GM19438 (cell line): ENCODE data around the gene PDE3A.
"Not testable (repeated sequence)": the region's sequence is repeated elsewhere in the genome, so short reads cannot be mapped to it uniquely, and the experiment has no call there.

ENCODE experiments used
- ATAC-seq: cut with Tn5 transposase; IDR thresholded peaks from one replicate; pipeline ENCODE4 v1.9.1; 2021; ENCODE audit warnings: low read depth; ENCODE audit not compliant: unreplicated experiment

Gene PDE3A

DNA sequence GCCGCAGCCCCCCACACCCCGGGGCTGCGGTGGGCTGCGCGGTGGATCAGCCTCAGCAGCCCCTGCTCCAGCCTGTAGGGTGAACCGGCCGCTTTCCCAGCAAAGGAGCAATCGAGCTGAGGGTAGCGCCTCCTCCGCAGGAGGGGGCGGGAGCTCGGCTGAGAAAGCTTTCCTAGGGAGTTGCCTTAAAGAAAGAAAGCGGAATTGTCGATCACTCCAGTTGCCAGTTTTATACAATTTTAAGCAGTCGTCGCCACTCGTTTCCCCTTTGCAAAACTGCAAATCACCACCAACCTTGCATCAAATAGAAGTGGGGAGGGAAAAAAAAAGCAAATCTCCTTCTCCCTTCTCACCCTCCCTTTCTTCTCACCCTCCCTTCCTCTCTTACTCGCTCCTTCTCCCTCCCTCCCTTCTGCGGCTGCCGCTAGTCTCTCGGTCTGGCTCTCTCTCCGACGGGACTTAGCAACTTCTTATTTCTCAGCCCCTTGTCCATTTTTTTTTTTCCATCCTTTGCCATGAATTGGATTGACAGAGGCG lies at the start of gene PDE3A:
Gene PDE3A, plus strand, starts transcription at position 424 of the 537 bp plus-strand sequence. CDS start 748 bp downstream, outside the sequence.
- no peak for ATAC-seq

DNA sequence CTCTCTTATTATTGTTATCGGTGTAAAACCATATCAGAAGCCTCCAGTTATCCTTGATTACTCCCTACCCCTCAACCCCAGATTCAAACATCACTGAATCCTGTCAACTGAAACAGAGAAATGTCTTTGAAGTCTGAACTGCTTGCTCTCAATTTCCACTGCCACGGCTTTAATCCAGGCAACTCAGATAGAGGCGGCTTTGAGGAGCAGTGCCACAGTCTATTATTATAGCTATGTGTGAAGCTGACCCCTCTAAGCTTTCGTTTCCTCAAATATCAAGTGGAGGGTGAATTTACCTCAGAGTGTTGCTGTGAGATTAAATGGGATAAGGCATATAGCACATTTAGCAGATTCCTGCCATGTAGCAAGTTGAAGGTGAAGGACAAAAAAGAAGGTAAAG lies 49.0 kb upstream of the PDE3A start:
- no peak for ATAC-seq

DNA sequence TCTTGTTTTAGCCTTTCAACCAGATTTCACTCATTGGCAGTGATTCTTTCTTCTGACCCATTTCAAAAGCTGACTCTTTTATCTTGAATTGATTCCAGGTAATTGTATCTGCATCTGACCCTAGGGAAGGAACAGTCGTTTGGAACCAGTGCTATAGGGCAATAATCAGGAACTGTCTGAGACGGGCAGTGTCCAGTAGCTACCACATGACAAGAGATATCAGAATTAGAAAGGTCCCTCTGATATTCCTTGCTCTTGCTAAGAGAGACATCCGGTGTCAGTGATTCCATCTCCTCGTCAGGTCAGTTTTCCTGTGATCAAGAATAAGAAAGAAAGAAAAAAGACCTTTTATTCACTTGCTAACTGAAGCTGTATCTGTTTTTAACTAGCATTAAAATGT lies 47.8 kb upstream of the PDE3A start:
- ATAC-seq: no peak

DNA sequence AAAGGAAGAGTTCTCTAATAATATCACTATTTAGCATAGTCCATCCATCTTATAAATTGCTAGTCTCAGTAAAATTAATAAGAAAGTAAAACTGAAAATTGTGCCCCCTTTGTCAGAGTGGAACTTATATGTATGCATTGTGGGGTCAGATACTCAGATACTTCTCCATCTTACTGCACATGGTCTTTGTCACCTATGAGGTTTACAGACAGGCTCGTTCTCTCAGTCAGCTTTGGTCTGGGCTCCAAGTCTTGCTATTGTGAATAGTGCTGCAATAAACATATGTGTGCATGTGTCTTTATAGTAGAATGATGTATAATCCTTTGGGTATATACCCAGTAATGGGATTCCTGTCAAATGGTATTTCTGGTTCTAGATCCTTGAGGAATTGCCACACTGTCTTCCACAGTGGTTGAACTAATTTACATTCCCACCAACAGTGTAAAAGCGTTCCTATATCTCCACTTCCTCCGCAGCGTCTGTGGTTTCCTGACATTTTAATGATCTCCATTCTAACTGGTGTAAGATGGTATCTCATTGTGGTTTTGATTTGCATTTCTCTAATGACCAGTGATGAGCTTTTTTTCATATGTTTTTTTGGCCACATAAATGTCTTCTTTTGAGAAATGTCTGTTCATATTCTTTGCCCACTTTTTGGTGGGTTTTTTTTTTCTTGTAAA lies 37.4 kb upstream of the PDE3A start:
- ATAC-seq: not testable (repeated sequence)

DNA sequence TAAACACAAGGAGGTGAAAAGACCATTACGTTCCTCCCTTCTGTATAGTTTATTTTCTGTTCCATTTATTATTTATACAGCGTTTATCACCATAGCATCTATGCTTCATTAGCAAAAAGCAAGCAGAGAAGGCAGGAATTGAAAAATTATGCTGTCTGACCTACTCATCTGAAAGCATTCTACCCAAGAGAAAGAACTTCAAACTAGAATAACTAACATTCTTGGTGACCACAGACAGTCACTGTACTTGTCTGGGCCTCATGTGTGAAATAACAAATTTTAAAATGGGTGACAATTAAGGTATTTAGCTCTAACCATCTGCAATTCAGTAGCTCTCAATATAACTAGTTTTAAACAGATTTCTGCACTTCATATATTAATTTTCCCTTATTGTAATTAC lies 29.3 kb upstream of the PDE3A start:
- ATAC-seq: no peak

DNA sequence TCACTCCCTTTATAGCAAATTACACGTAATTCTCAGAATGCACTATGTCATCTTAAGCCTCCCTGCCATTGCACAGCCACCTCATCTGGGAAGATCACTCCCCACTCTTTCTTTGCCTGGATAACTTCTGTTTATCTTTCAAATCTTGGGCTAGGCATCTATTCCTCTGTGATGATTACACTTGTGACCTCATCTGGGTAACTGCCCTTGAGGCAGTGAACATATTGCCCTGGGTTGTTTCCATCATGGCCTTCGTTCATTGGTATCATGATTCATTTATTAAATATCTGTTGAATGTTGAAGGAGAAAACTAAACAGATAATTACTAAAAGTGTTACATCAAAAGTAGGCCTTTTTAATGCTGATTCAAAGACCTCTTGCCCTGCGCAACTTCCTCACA lies 26.2 kb upstream of the PDE3A start:
- no peak for ATAC-seq

DNA sequence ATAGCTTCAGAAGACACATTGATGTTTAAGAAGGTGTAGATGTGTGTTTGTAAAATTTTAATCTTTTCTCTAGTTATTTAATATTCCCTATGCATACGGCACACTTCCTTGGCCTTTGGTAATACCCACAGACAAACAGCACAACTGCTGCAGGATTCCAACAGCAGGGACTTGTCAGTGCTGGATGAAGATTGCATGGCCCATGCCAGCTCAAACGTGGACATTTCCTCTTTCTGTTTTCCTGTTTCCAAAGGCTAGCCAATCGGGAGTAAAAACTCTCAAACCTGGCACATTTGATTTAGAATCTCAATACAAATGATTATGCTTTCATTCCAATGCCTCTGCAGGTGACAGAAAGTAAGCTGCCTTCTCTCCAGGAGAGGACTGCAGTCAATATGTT lies 22.5 kb upstream of the PDE3A start:
- ATAC-seq: no peak

DNA sequence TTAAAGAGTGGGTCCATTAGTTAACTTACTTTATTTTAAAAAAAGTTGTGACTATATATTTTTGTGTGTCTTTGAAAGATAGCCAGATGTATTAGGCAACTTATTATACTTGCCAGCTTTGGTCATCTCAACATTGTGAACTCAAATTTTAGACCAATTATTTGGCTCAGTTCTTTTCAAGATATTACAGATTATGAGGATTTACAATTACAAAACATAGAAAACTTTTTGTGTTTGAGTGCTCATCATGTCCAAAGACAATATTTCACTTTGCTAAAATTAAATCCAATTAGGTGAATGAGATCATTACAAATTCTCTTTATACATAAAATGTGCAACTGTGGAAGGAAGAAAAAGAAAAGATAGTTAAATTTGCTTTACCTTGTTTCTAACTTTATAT lies 18.3 kb upstream of the PDE3A start:
- ATAC-seq: no peak

DNA sequence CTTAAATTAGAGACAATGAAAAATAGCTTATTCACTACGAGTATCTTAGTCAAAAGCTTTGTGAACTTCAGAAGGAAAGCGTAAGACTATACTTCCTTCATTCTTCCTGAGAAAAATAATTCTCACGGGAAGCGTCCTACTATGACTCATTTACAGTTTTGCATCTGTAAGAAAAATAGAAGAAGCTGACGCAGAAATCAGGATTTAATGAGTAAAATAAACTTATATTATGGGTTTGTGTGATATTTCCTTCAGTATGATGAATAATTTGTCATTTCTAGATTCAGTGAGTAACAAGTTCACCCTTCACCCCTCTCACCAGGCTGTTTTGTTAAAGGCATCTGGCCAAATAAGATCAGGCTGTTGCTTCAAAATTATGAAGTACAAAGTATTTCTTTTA lies 17.8 kb upstream of the PDE3A start:
- no peak for ATAC-seq

DNA sequence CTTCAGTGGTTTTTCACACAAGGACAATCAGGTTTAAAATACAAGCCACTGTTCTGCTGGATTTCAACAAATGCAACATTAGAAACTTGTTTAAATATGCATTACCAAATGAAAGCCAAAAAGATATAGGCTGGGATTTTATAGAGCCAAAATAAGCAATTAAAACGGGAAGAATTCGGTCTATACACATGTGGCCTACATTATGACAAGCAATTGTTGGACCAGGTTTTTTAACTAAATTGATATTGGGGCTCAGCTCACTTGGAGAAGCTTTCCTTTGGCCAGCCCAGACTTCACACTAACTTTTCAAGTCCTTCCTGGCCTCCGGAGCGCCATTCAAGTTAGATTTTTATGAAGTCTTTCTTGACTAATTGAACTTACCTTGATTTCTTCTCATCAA lies 16.9 kb upstream of the PDE3A start:
- no peak for ATAC-seq

DNA sequence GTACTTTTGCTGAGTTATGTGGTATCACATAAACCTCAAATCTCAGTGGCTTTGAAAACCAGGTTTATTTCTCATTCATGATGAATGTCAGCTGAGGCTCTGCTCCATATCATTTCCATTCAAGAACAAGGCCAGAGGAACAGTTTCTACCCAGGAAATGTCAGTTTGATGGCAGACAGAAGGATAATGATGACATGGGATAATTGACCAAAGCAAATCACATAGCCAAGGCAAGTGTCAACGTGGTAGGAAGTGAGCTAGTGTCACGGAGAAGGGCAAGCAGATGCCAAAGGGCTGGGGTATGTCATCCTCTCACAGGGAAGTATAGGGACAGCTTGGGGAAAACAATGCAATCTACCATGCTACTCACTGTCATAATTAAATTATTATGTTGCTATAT lies 12.3 kb upstream of the PDE3A start:
- ATAC-seq: no peak

DNA sequence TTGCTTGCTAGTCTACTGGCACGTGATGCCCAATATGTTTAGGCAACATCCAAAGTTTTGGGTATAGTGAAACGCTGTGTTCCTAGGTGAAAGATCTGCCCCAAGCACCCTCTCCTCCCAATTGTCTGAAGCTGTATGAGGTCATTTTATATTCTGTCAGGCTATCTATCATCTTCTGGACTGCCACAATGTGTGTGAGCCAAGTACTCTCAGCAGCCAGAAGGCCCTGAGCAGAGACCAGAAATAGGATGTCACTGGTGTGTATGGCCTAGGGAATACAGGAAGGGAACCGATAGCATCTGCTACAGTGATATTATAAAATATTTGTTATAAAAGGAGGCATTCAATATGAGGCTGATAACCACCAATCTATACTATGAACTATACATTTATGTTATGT lies 7.9 kb upstream of the PDE3A start:
- no peak for ATAC-seq

DNA sequence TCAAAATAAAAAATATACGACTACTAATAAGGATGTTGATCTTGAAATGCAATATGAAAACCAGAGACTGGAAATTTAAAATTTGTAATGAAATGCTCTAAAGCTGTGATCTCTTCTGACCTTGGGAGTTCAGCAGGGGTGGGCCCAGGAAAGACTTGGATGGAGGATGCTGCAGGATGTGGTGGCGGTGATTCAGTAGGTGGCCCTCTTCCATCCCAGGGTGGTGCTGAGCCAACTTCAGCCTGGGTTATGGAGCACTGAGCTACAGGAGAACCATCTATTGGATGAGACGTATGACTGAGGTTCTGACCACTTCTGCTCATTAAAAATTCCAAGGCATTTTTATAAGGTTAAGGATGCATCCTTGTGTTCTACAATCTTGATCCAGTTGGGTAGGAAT lies 6.9 kb upstream of the PDE3A start:
- ATAC-seq: no peak

DNA sequence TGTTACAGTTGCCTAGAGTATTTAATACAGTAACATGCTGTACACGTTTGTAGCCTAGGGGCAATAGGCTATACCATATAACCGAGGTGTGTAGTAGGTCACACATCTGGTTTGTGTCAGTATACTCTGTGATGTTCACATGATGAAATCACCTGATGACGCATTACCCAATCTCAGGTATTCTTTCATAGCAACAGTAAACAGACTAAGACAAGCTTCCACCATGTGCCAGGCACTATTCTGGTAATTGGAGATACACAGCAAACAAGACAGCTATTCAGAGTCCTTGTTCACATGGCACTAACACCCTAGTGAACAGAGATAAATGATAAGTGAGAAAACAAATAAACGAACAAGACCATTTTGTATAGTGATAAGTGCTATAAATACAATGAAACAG lies 3.8 kb upstream of the PDE3A start:
- no peak for ATAC-seq

DNA sequence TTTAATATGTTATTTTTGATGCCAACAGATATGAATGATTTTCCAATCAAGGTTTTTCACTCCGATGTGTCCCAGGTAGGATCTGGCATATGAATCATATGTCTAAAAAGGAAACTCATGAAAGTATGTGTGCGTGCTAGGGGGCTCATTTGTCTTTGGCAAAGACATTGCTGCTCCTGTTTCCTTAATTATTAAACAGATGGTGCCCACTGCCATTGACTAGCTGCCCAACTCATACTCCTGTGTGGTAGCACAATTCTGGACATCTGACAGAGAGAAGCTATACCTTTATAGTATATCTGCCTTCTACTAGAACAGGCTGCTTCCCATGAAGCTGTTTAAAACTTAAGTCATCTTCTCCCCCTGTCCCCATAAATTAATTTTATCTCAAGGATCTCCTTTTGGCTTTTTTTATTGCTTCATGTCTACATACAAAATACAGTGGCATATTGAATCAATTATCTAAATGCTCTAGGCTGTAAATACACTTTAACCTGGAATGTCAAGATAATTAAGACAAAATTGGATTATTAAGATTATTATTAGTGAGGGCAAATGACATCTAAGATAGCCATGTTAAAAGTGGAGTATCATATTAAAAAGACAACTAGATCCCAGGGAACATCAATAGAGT lies 1.4 kb upstream of the PDE3A start:
- no peak for ATAC-seq

DNA sequence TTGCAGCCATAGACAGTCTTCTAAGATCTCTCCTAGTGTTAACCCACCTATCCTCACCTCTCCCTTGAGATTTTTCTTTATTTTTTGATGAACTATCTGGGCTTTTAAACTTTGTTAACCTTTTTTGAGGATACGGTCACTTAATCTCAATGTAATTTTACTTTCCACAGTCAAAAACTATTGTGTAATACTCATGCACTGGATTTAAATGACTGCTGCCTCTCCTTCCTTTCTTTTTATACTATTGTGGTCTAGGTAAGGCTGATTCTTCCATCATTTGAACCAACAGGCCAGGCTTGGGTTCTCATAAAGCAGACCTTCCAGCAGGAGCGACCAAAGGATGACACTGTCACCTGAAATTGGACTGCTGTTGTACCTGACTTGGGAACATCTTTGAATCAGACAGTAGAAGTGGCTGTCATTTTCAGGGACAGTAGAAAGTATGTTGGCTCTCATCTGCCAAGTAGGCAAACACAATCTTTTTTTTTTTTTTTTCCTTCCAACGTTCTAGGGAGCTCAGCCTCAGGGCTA lies 689 bp upstream of the PDE3A start:
- no peak for ATAC-seq

DNA sequence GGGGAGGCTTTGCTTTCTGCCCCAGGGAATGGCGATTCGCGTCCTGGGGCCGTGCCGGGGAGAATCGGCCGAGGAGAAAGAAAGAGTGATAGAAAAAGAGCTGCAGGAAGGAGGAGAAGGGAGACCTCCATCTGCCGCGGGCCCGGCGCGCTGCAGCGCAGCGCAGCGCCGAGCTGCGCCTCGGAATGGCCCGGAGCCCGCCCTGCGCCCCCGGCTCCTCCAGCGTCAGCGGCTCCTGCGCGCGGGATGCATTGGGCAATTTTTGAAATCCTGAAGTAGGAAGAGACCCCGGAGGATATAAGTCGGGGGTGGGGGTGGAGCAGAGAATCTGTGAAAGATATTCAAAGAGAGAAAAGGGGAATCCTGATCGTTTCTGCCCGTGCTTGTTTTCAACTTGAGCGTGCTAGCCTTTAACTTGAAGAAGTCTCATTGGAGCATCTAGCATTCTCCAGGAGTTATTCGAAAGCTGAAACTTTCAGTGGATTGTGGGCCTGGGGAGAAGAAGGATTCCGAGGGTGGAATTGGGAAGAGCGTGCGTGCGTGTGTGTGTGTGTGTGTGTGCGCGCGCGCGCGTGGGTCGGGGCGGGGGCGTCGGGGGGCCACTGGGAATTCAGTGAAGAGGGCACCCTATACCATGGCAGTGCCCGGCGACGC lies 441 bp downstream of the PDE3A start:
- no peak for ATAC-seq

DNA sequence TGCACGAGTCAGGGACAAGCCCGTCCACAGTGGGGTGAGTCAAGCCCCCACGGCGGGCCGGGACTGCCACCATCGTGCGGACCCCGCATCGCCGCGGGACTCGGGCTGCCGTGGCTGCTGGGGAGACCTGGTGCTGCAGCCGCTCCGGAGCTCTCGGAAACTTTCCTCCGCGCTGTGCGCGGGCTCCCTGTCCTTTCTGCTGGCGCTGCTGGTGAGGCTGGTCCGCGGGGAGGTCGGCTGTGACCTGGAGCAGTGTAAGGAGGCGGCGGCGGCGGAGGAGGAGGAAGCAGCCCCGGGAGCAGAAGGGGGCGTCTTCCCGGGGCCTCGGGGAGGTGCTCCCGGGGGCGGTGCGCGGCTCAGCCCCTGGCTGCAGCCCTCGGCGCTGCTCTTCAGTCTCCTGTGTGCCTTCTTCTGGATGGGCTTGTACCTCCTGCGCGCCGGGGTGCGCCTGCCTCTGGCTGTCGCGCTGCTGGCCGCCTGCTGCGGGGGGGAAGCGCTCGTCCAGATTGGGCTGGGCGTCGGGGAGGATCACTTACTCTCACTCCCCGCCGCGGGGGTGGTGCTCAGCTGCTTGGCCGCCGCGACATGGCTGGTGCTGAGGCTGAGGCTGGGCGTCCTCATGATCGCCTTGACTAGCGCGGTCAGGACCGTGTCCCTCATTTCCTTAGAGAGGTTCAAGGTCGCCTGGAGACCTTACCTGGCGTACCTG lies 1.1 kb downstream of the PDE3A start:
- no peak for ATAC-seq

DNA sequence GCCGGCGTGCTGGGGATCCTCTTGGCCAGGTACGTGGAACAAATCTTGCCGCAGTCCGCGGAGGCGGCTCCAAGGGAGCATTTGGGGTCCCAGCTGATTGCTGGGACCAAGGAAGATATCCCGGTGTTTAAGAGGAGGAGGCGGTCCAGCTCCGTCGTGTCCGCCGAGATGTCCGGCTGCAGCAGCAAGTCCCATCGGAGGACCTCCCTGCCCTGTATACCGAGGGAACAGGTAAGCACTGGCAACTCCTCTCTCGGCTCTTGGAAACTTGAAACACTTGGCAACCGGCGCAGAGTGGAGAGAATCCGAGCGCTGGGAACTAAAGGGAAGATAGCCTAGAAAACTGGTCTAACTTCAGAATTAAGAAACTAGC lies 1.7 kb downstream of the PDE3A start:
- no peak for ATAC-seq

DNA sequence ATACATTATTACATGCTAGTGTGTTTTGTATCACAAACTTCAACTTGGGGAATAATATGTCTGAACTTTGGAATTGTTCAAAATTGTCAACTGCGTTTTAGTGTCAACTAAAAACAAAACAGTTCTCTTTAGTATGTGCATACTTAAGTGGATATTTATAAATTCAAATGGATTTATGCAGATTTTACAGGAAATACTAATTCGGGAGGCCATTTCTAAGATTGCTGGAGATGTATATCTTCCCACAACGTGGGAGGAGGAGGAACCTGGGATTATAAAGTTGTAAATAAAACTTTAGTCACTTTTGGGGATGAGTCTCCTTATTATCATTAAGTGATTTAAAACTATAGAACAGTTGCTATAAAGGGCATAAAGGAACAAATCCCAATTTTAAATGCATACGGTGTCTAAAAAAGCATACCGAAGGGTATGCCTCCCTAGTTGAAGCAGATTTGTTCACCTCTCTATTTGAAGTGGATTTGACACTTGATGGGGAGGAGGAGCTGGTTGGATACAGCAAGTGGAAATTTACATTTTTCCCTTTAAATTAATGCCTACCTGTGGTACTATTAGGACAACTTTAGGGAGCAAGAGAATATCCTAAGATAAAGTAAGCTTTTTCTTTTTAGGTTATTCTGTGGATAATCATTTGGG lies 2.7 kb downstream of the PDE3A start:
- ATAC-seq: no peak
